ENCODE data around the gene SMOC2.

- TF ChIP-seq POLR2A (IDR thresholded peaks at IDR 0.05) (no peak), CTCF (IDR thresholded peaks at IDR 0.05) (no peak)
These were observed 165.7 kb downstream of the SMOC2 start for GRCh38 chr6:168606722-168607121.
